Thoracic aorta (tissue), 2 donors: ENCODE data around the gene SPEN. TPM values are rescaled to one million over a fixed set of nuclear protein-coding genes. Genes with fewer than 3 reads are reported as not detected.

Source experiments
- ATAC-seq: fragments of 150-250 bp; one replicate; pipeline ENCODE4 v1.8.0; 2017; ENCODE audit warnings: low read depth; ENCODE audit not compliant: insufficient number of reproducible peaks, low FRiP score
- DNase-seq: peaks from one replicate; pipeline ENCODE4 v3.0.0-alpha.2; 2020; ENCODE audit warnings: low spot score
- H3K27ac ChIP-seq, 2 donors: fragments of 200-600 bp; sonication (generic); 1 replicate in 1 of 2; 2 replicates in 1 of 2; pipeline ENCODE4 v1.5.1; 2016; ENCODE audit warnings: mild to moderate bottlenecking in 2 of 2, moderate library complexity in 2 of 2
- H3K27me3 ChIP-seq: fragments of 200-600 bp; sonication (generic); replicated peaks from 2 replicates; pipeline ENCODE4 v1.6.0; 2016; ENCODE audit warnings: mild to moderate bottlenecking; ENCODE audit not compliant: insufficient read depth
- H3K36me3 ChIP-seq: fragments of 200-600 bp; sonication (generic); one replicate; pipeline ENCODE4 v1.5.1; 2016
- H3K4me1 ChIP-seq, 2 donors: fragments of 200-600 bp; sonication (generic); 1 replicate in 1 of 2; 2 replicates in 1 of 2; pipeline versions ENCODE4 v1.5.1 to v1.6.0; 2016; ENCODE audit warnings: low read depth in 2 of 2, mild to moderate bottlenecking in 1 of 2; ENCODE audit not compliant: control insufficient read depth in 1 of 2
- H3K4me3 ChIP-seq: fragments of 200-600 bp; sonication (generic); 2 replicates; pipeline ENCODE4 v1.5.1; 2016; ENCODE audit warnings: mild to moderate bottlenecking
- H3K9me3 ChIP-seq: fragments of 200-600 bp; sonication (generic); 2 replicates; pipeline ENCODE4 v1.5.1; 2016
- total RNA-seq, 2 donors: library from RNA; depleted of rRNA; stranded (reverse); fragments of >200 nt; gene quantifications; one replicate each; pipeline versions ENCODE4 v1.1.0 to v1.2.3, GENCODE V29; 2016
- TF ChIP-seq, protein P1 (sequence below): fragments of 200-600 bp; sonication (generic); IDR thresholded peaks from one replicate; pipeline ENCODE4 v1.5.1; 2019; ENCODE audit warnings: antibody characterized with exemption

The SPEN gene
- total RNA-seq, 2 donors from 2014 or later = 52.3 to 96.9 TPM

DNA sequence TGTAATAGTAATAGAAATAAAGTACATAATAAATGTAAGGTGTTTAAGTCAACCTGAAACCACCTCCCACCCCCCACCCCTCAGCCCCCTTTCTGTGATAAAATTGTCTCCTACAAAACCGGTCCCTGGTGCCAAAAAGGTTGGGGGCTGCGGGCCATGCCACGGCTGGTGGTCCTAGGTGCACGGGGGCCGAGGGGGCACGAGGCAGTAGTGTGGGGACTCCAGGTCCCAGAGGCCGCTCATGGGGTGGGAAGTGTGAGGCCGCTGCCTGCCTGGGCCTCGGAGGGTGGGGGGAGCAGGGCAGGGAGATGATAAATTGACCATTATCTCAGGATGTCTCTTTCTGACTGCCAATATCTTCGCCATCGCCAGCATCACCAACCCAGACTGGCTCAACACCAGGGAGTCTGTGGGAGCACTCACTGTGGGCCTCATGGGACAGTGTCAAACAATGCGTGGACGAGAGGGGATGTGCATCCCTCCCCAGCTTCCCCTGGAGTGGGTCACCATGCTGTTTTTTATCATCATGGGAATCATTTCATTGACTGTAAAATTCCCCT is 121.9 kb downstream of the SPEN start:
- H3K4me1 ChIP-seq = peaks cover 15 to 32% of the 10 kb centered on the region in 2 donors

DNA sequence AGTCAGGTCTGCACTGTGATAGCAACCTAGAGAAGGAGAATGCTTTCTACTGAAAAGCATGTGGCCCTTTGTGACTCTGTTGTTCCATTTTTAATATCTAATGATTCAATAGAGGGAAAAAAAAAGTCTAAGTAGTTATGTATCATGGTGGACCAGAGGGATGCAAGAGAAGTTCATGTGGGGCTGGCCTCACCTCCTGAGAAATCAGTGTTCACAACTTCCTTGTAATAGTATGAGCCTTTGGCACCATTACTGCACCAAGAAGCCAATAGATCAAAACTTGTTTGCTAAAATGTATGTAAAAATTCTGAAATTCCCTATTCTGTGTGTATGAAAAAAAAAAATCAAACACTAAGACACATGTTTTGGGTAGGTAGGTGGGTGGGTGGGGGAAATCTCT is 123.4 kb downstream of the SPEN start:
- no peak for DNase-seq
- no peaks in the 10 kb centered on the region for H3K27me3 ChIP-seq
- H3K4me1 ChIP-seq = peaks cover 15 to 26% of the 10 kb centered on the region in 2 donors
- ATAC-seq = no peak
- H3K9me3 ChIP-seq = no peaks in the 10 kb centered on the region
- no peak overlapping the region for H3K27ac ChIP-seq
- TF ChIP-seq, protein P1, sequence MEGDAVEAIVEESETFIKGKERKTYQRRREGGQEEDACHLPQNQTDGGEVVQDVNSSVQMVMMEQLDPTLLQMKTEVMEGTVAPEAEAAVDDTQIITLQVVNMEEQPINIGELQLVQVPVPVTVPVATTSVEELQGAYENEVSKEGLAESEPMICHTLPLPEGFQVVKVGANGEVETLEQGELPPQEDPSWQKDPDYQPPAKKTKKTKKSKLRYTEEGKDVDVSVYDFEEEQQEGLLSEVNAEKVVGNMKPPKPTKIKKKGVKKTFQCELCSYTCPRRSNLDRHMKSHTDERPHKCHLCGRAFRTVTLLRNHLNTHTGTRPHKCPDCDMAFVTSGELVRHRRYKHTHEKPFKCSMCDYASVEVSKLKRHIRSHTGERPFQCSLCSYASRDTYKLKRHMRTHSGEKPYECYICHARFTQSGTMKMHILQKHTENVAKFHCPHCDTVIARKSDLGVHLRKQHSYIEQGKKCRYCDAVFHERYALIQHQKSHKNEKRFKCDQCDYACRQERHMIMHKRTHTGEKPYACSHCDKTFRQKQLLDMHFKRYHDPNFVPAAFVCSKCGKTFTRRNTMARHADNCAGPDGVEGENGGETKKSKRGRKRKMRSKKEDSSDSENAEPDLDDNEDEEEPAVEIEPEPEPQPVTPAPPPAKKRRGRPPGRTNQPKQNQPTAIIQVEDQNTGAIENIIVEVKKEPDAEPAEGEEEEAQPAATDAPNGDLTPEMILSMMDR = no peak
- H3K36me3 ChIP-seq = peaks cover 11% of the 10 kb centered on the region
- H3K4me3 ChIP-seq = no peak overlapping the region

More for the DNA sequence above, 121.9 kb downstream of the SPEN start:
- TF ChIP-seq, protein P1 = no peak
- Histone ChIP-seq H3K27me3 (no peaks in the 10 kb centered on the region), H3K27ac (no peak overlapping the region), H3K9me3 (no peaks in the 10 kb centered on the region), H3K4me3 (no peak overlapping the region), H3K36me3 (peaks cover 11% of the 10 kb centered on the region)
- DNase-seq (no peak), ATAC-seq (no peak)

DNA sequence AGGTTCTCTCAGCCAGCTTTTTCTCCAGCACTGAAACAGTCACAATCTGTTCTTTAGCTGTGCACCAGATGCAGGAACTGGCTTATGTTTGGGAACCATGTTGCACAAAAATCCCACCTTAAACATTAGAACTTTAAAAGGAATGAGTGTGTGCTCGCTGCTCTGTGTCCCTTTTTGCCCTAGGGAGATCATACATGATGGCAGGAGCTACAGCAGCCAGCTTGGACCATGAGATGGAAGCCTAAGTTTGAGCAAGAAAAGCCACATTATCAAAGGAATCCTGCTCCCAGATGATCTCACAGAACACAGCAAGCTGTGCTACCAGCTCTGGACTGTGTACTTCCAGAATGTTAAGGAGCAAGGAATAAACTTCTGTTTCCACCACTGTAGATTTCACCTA is 124.9 kb downstream of the SPEN start:
- TF ChIP-seq, protein P1 = no peak

DNA sequence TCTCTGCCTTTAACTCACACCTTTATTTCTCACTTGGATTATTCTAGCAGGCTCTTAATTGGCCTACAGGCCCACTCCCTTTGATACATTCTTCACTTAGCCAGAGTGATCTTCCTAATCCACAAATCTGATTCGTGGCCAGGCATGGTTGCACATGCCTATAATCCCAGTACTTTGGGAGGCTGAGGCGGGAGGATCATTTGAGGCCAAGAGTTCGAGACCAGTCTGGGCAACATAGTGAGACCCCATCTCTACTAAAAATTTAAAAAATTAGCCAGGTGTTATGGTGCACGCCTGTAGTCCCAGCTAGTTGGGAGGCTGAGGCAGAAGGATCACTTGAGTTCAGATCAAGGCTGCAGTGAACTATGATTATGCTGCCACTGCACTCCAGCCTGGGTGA is 126.3 kb downstream of the SPEN start:
- no peak for ATAC-seq
- TF ChIP-seq, protein P1 = no peak
- no peaks in the 10 kb centered on the region for H3K27me3 ChIP-seq

More for the DNA sequence above, 124.9 kb downstream of the SPEN start:
- Histone ChIP-seq H3K4me3 (no peak overlapping the region), H3K27me3 (no peaks in the 10 kb centered on the region), H3K4me1 (peaks cover 10 to 18% of the 10 kb centered on the region in 2 donors), H3K27ac (no peak overlapping the region), H3K36me3 (peaks cover 11% of the 10 kb centered on the region), H3K9me3 (no peaks in the 10 kb centered on the region)
- DNase-seq (no peak), ATAC-seq (no peak)

DNA sequence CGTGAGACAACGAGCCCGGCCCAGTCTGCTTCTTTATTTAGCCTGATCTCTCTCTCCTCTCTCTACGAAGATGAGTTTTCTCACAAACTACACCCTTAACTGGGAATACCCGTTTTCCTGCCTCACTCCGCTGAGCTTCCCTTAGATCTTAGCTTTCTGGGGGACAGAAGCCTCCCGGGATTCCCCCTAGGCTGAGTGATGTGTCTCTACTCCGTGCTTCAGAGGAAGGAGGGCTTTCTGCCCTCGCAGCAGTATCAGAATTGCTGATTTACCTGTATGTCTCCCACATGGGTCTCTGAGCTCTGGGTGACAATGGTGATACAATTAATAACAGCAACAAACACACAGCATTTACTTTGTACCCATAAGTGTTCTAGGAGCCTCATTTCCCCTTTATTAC is 127.3 kb downstream of the SPEN start:
- DNase-seq = no peak
- Histone ChIP-seq H3K27ac (no peak overlapping the region), H3K4me3 (peak overlapping the region; percentile 96), H3K9me3 (no peaks in the 10 kb centered on the region), H3K27me3 (no peaks in the 10 kb centered on the region), H3K36me3 (peaks cover 11% of the 10 kb centered on the region), H3K4me1 (peaks cover 10 to 18% of the 10 kb centered on the region in 2 donors)
- no peak for ATAC-seq
- TF ChIP-seq, protein P1 = no peak

More for the DNA sequence above, 126.3 kb downstream of the SPEN start:
- Histone ChIP-seq H3K36me3 (peaks cover 11% of the 10 kb centered on the region), H3K4me1 (peaks cover 10 to 18% of the 10 kb centered on the region in 2 donors), H3K9me3 (no peaks in the 10 kb centered on the region), H3K27ac (no peak overlapping the region), H3K4me3 (no peak overlapping the region)
- DNase-seq = no peak
